H9 (cell line): ENCODE data around the gene ACAD8. TPM values are rescaled to one million over a fixed set of nuclear protein-coding genes. Genes with fewer than 3 reads are reported as not detected.
A peak's percentile ranks its signal among the peaks of the same experiment; 100 is the strongest.

Source experiments
- DNase-seq: peaks from one replicate; pipeline ENCODE4 v3.0.0-alpha.2; 2017
- H2AFZ ChIP-seq: one replicate; pipeline ENCODE4 v1.6.1; 2013; ENCODE audit warnings: mild to moderate bottlenecking, low read length, control low read depth, moderate library complexity
- H2AK5ac ChIP-seq: 2 replicates; pipeline ENCODE4 v1.6.1; 2013; ENCODE audit warnings: low read length, control low read depth, mixed read lengths; ENCODE audit not compliant: insufficient read length
- H2BK120ac ChIP-seq: one replicate; pipeline ENCODE4 v1.6.1; 2013; ENCODE audit warnings: low read depth, mild to moderate bottlenecking, low read length, control low read depth, inconsistent platforms; ENCODE audit not compliant: poor library complexity, severe bottlenecking
- H2BK12ac ChIP-seq: 2 replicates; pipeline ENCODE4 v1.6.1; 2013; ENCODE audit warnings: low read length, control low read depth, mixed read lengths, low read depth; ENCODE audit not compliant: insufficient read length
- H2BK15ac ChIP-seq: 2 replicates; pipeline ENCODE4 v1.6.1; 2013; ENCODE audit warnings: low read depth, low read length, control low read depth
- H2BK20ac ChIP-seq: one replicate; pipeline ENCODE4 v1.6.1; 2013; ENCODE audit warnings: low read depth, mild to moderate bottlenecking, low read length, control low read depth, inconsistent platforms; ENCODE audit not compliant: poor library complexity, severe bottlenecking
- H2BK5ac ChIP-seq: 2 replicates; pipeline ENCODE4 v1.6.1; 2013; ENCODE audit warnings: low read length, control low read depth, mixed read lengths; ENCODE audit not compliant: insufficient read length
- H3K14ac ChIP-seq: 2 replicates; pipeline ENCODE4 v1.6.1; 2013; ENCODE audit warnings: low read length, control low read depth; ENCODE audit not compliant: insufficient read depth
- H3K18ac ChIP-seq: 2 replicates; pipeline ENCODE4 v1.6.1; 2013; ENCODE audit warnings: low read depth, mild to moderate bottlenecking, mixed read lengths, low read length, control low read depth; ENCODE audit not compliant: insufficient read length
- H3K23ac ChIP-seq: 2 replicates; pipeline ENCODE4 v1.6.1; 2013; ENCODE audit warnings: low read length, control low read depth, mixed read lengths, low read depth; ENCODE audit not compliant: insufficient read length
- H3K23me2 ChIP-seq: 2 replicates; pipeline ENCODE4 v1.6.1; 2013; ENCODE audit warnings: low read depth, mild to moderate bottlenecking, mixed read lengths, low read length, control low read depth; ENCODE audit not compliant: insufficient read length, poor library complexity, severe bottlenecking
- H3K27ac ChIP-seq: 2 replicates; pipeline ENCODE4 v1.5.1; 2013; ENCODE audit warnings: low read length, control low read depth, mixed read lengths, low read depth; ENCODE audit not compliant: insufficient read length
- H3K27me3 ChIP-seq: 2 replicates; pipeline ENCODE4 v1.6.1; 2013; ENCODE audit warnings: low read length, control low read depth, inconsistent platforms; ENCODE audit not compliant: insufficient read depth
- H3K4ac ChIP-seq: 2 replicates; pipeline ENCODE4 v1.6.1; 2013; ENCODE audit warnings: low read depth, mild to moderate bottlenecking, control low read depth, inconsistent platforms, low read length, moderate library complexity
- H3K4me1 ChIP-seq: 2 replicates; pipeline ENCODE4 v1.6.1; 2013; ENCODE audit warnings: low read length, control low read depth, inconsistent platforms; ENCODE audit not compliant: insufficient read depth
- H3K4me2 ChIP-seq: 2 replicates; pipeline ENCODE4 v1.6.1; 2013; ENCODE audit warnings: low read length, control low read depth, mixed read lengths; ENCODE audit not compliant: insufficient read length, insufficient read depth
- H3K56ac ChIP-seq: 2 replicates; pipeline ENCODE4 v1.6.1; 2013; ENCODE audit warnings: low read depth, mild to moderate bottlenecking, mixed read lengths, low read length, control low read depth; ENCODE audit not compliant: insufficient read length
- H3K79me1 ChIP-seq: 2 replicates; pipeline ENCODE4 v1.6.1; 2013; ENCODE audit warnings: low read depth, mild to moderate bottlenecking, moderate library complexity, low read length, control low read depth, inconsistent platforms; ENCODE audit not compliant: insufficient read depth, poor library complexity, severe bottlenecking
- H3K79me2 ChIP-seq: 2 replicates; pipeline ENCODE4 v1.6.1; 2013; ENCODE audit warnings: low read length, control low read depth, inconsistent platforms; ENCODE audit not compliant: insufficient read depth
- H3K9ac ChIP-seq: 2 replicates; pipeline ENCODE4 v1.6.1; 2013; ENCODE audit warnings: low read length, control low read depth, mixed read lengths; ENCODE audit not compliant: insufficient read length; ENCODE audit errors: extremely low read depth
- H3K9me3 ChIP-seq: one replicate; pipeline ENCODE4 v1.6.1; 2013; ENCODE audit warnings: low read depth, low read length, inconsistent platforms; ENCODE audit not compliant: control insufficient read depth
- H3T11ph ChIP-seq: one replicate; pipeline ENCODE4 v1.6.1; 2013; ENCODE audit warnings: mild to moderate bottlenecking, low read length, control low read depth, inconsistent platforms
- H4K20me1 ChIP-seq: one replicate; pipeline ENCODE4 v1.6.1; 2013; ENCODE audit not compliant: control insufficient read depth, insufficient read length, insufficient read depth
- H4K5ac ChIP-seq: 2 replicates; pipeline ENCODE4 v1.6.1; 2013; ENCODE audit warnings: low read depth, mild to moderate bottlenecking, mixed read lengths, low read length, control low read depth; ENCODE audit not compliant: insufficient read length
- H4K8ac ChIP-seq: replicated peaks from 2 replicates; pipeline ENCODE4 v1.6.1; 2013; ENCODE audit warnings: low read length, control low read depth, mixed read lengths, low read depth; ENCODE audit not compliant: insufficient read length
- H4K91ac ChIP-seq: 2 replicates; pipeline ENCODE4 v1.6.1; 2013; ENCODE audit warnings: low read depth, mild to moderate bottlenecking, moderate library complexity, mixed read lengths, low read length, control low read depth; ENCODE audit not compliant: insufficient read length
- H3K27ac Mint-ChIP-seq, 3 experiments: 2 replicates in 2 of 3; 3 replicates in 1 of 3; pipeline ENCODE4 v1.8.0; 2020 to 2021; ENCODE audit warnings: mixed read lengths in 3 of 3, mild to moderate bottlenecking in 1 of 3, moderate library complexity in 1 of 3
- H3K27me3 Mint-ChIP-seq: 2 replicates; pipeline ENCODE4 v1.8.0; 2021; ENCODE audit warnings: low read depth, mild to moderate bottlenecking, moderate library complexity, mixed read lengths
- H3K36me3 Mint-ChIP-seq, 3 experiments: 2 replicates in 2 of 3; 3 replicates in 1 of 3; pipeline ENCODE4 v1.8.0; 2020 to 2021; ENCODE audit warnings: low read depth in 3 of 3, mixed read lengths in 3 of 3; ENCODE audit not compliant: insufficient read depth in 1 of 3
- H3K4me1 Mint-ChIP-seq, 2 experiments: 2 replicates each; pipeline ENCODE4 v1.8.0; 2020; ENCODE audit warnings: mixed read lengths in 2 of 2
- H3K4me3 Mint-ChIP-seq, 2 experiments: 2 replicates in 1 of 2; 3 replicates in 1 of 2; pipeline ENCODE4 v1.8.0; 2020 to 2021; ENCODE audit warnings: mild to moderate bottlenecking in 2 of 2, mixed read lengths in 2 of 2, moderate library complexity in 1 of 2
- H3K9me3 Mint-ChIP-seq, 2 experiments: 2 replicates in 1 of 2; 3 replicates in 1 of 2; pipeline ENCODE4 v1.8.0; 2020; ENCODE audit warnings: mild to moderate bottlenecking in 2 of 2, mixed read lengths in 2 of 2, moderate library complexity in 1 of 2
- CTCF ChIP-seq: fragments of 200-600 bp; sonication (generic); conservative IDR thresholded peaks from 3 replicates; pipeline ENCODE4 v1.8.0; 2021; ENCODE audit warnings: antibody characterized with exemption, mild to moderate bottlenecking
- WGBS: extraction: QIAGEN DNeasy Blood & Tissue Kit; methylation state at CpG from one replicate; pipeline ENCODE4 v1.1.7; 2013; ENCODE audit warnings: missing lambda C conversion rate, low lambda C conversion rate, mixed read lengths; ENCODE audit not compliant: insufficient read length; ENCODE audit errors: extremely low coverage; 5-methylcytosine and 5-hydroxymethylcytosine counted together
- total RNA-seq: library from RNA; stranded (reverse); gene quantifications from 2 replicates; pipeline ENCODE4 v1.2.1, GENCODE V29; 2021

Gene ACAD8
- total RNA-seq, 1 experiment from 2014 or later, result 46.8 TPM

- peak overlapping the region; percentile 77 for H3K4me2 ChIP-seq
- peak overlapping the region; percentile 13 for H3K9ac ChIP-seq
- H3K79me2 ChIP-seq, result no peaks in the 10 kb centered on the region
- Mint-ChIP-seq H3K4me1 (peaks cover 23 to 26% of the 10 kb centered on the region in 2 experiments), H3K4me3 (peak overlapping the region; percentile 85 to 91), H3K36me3 (peaks cover 21 to 42% (median 35%) of the 10 kb centered on the region in 3 experiments; a peak in 6 of 7 replicates), H3K27ac (peak overlapping the region in 2 of 3 experiments; percentile 38 to 75; a peak in 6 of 7 replicates), H3K27me3 (no peaks in the 10 kb centered on the region), H3K9me3 (no peaks in the 10 kb centered on the region)
- H3K4me1 ChIP-seq, result 0 out of 2 replicates have a peak, but pooled peaks cover 2% of the 10 kb centered on the region
- no peak overlapping the region for H3K4ac ChIP-seq
- H4K20me1 ChIP-seq, result no peaks in the 10 kb centered on the region
- H2BK5ac ChIP-seq, result no peak overlapping the region
- no peak overlapping the region for H3T11ph ChIP-seq
- no peak overlapping the region for H4K5ac ChIP-seq
- no peaks in the 10 kb centered on the region for H3K79me1 ChIP-seq
- no CpG with 5 or more reads among the region's 27 CpGs for WGBS
- H4K8ac ChIP-seq, result no peak overlapping the region
- no peak overlapping the region for H2BK15ac ChIP-seq
- no peak overlapping the region for H3K27ac ChIP-seq
- H4K91ac ChIP-seq, result no peak overlapping the region
- H2BK20ac ChIP-seq, result no peak overlapping the region
- no peak overlapping the region for H2AFZ ChIP-seq
- peaks cover 3% of the 10 kb centered on the region for H3K23me2 ChIP-seq
- TF ChIP-seq CTCF, result no peak
- no peak overlapping the region for H3K18ac ChIP-seq
- H2BK120ac ChIP-seq, result no peak overlapping the region
- no peak overlapping the region for H3K14ac ChIP-seq
- DNase-seq, result peak; percentile 40
- H2BK12ac ChIP-seq, result no peak overlapping the region
- H3K23ac ChIP-seq, result no peak overlapping the region
- H3K56ac ChIP-seq, result no peak overlapping the region
- no peak overlapping the region for H2AK5ac ChIP-seq
- no peaks in the 10 kb centered on the region for H3K27me3 ChIP-seq
- no peaks in the 10 kb centered on the region for H3K9me3 ChIP-seq
Measured at GRCh38 chr11:134252346-134253187, 801 bp upstream of the ACAD8 start.
